ENCODE results near the gene KRT84.
A peak's percentile ranks its signal among the peaks of the same experiment; 100 is the strongest.
"Not testable (repeated sequence)": the region's sequence is repeated elsewhere in the genome, so short reads cannot be mapped to it uniquely, and the experiment has no call there.

KRT84 gene

DNA sequence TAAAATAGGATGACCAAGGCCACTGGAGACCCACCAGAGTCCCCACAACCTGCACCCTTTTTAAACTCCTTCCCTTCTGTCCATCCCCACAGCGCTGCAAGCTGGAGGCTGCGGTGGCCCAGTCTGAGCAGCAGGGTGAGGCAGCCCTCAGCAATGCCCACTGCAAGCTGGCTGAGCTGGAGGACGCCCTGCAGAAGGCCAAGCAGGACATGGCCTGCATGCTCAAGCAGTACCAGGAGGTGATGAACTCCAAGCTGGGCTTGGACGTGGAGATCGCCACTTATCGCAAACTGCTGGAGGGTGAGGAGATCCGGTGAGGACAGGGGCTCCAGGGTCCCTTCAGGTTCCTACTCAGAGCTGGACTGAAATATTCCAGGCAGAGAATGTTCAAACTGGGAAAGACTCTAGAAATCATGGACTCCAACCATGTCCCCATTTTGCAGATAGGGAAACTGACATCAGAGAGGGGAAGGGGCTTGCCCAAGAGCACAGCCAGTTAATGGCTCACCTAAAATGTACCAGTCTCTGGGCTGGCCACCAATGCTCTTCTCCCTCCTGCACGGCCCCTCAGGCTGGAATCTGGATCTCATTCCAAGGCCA is 35.3 kb downstream of the KRT84 start:
- no peak overlapping the region for H3K4me3 ChIP-seq
- no peak overlapping the region for H3K27ac ChIP-seq

DNA sequence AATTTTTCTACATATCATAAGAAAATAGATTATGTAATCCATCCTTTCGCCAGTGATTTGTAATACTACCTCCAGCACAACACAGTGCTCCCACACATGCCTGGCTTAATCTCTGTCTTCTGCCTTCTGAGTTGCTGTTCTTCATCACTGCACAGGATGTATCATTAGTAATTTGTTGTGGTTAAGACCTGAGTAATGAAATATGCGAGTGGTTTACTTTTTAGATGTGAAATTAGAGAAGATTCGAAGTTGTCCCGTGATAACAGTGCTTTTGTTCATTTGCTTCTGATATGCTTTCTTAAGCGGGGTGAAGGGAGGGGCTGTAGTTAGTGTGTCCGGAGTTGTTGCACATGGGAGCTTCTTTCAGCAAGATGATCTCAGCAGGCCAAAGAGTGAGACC is 36.3 kb downstream of the KRT84 start:
- H3K27ac ChIP-seq: no peak overlapping the region
- H3K4me3 ChIP-seq: no peak overlapping the region

- H3K4me3 ChIP-seq: no peak overlapping the region
- no peak overlapping the region for H3K27ac ChIP-seq
Observed at GRCh38 chr12:52347551-52348510, 37.6 kb downstream of the KRT84 start.

DNA sequence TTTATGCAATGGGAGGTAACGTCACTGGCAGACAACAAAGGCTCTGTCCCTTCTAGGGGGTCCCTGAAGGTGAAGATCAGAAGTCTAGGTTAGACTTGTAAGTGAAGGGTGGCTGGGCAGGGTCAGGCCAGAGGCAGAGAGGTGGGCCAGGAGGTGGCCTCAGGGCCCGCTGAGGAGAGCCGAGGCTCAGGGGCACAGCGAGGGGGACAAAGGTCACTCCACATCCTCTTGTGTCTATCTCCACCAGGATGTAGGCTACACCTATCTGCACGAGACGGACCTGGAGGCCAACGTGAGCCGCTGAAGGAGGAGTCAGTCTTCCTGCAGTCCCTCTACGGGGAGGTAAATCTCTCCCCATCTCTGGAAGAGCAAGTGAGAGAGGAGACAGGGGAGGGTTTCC is 38.4 kb downstream of the KRT84 start:
- no peak overlapping the region for H3K4me3 ChIP-seq
- peak overlapping the region in 2 of 21 experiments; percentile 29 to 38 for H3K27ac ChIP-seq

- Histone ChIP-seq H3K27ac (peak overlapping the region in 2 of 21 experiments; percentile 29 to 38), H3K4me3 (no peak overlapping the region)
Observed at GRCh38 chr12:52346593-52346992, 38.9 kb downstream of the KRT84 start.

DNA sequence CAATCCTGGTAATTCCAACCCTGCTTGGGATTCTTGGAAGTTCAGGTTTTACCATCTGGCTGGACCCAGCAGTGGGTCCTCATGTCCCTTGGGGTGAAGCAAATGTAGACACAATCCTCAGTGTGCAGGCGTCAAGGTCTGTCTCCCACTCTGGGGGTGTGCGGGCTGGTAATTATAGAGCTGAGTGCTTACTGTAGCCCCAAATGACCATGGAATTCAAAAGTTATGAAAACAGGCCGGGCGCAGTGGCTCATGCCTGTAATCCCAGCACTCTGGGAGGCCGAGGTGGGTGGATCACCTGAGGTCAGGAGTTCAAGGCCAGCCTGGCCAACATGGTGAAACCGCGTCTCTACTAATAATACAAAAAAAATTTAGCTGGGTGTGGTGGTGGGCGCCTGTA is 40.4 kb downstream of the KRT84 start:
- H3K27ac ChIP-seq, H3K4me3 ChIP-seq: not testable (repeated sequence)

- no peak overlapping the region for H3K4me3 ChIP-seq
- no peak overlapping the region for H3K27ac ChIP-seq
Observed at GRCh38 chr12:52344111-52344510, 41.3 kb downstream of the KRT84 start.

DNA sequence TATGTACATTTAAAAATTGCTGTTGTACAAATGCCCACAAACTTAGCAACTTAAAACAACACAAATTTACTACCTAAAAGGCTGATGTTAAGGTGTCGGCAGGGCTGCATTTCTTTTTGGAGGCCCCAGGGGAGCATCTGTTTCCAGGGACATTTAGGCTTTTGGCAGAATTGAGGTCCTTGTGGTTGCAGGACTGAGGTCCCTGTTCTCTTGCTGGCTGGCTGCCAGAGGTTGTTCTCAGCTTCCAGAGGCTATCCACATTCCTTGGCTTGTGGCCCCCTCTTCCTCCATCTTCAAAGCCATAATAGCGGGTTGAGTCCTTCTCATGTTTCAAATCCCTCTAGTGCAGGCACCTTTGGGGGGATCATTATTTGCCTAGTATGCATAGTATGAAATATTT is 41.9 kb downstream of the KRT84 start:
- H3K4me3 ChIP-seq: no peak overlapping the region
- H3K27ac ChIP-seq: no peak overlapping the region

DNA sequence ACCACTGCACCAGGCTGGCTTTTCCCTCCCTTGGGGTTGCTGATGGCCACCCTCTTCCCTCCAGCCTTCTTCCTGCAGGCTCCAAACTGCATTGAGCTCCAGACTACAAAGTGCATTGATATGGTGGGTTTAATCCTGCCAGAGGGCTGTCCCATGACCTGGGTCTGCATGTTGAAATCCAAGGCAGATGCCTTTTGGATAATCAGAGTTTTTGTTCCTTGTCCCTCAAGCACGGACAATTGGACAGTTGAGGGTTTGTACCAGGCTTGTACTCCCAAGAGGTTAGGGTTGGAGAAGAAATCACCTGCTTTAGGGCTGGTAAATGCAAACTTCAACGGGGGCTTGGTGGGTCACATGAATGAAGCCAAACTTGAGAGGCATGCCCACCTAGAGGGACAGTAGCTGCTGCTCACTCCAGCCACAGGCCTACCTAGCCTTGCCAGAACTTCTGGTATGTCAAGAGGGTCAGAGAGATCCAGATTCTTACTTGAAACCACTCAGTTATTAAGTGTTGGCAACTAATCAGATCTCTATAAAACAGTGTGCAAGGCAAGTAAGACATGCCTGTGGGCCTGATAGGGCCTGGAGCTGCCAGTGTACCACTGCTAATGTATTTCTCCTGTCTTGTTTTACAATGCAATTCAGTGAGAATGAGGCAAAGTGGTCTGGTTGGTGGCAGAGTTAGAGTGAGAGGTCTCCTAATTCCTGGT is 42.5 kb downstream of the KRT84 start:
- Histone ChIP-seq H3K27ac (no peak overlapping the region), H3K4me3 (no peak overlapping the region)

DNA sequence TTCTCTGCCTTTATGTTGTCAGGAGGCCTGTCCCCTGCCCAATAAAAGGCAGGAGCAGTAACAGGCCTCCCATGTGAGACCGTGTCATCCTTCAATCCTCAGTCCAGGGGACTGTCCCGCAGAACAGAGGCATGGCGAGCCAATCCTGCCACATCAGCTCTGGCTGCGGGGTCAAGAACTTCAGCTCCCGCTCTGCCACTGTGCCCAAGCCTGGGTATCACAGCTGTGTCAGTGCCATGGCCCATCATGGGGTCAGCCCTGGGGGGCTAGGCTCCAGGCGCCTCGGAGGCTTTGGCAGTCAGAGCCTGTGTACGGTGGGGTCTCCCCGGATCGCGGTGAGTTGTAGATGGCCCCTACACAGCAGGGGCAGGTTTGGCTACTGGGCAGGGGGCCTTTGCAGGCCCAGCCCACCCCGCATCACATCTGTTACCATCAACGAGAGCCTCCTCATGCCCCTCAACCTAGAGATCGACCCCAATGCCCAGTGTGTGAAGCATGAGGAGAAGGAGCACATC is 44.3 kb downstream of the KRT84 start:
- Histone ChIP-seq H3K27ac (no peak overlapping the region), H3K4me3 (no peak overlapping the region)

- H3K27ac ChIP-seq: peak overlapping the region in 1 of 21 experiments; percentile 44
- no peak overlapping the region for H3K4me3 ChIP-seq
Observed at GRCh38 chr12:52338241-52338960, 47.1 kb downstream of the KRT84 start.

DNA sequence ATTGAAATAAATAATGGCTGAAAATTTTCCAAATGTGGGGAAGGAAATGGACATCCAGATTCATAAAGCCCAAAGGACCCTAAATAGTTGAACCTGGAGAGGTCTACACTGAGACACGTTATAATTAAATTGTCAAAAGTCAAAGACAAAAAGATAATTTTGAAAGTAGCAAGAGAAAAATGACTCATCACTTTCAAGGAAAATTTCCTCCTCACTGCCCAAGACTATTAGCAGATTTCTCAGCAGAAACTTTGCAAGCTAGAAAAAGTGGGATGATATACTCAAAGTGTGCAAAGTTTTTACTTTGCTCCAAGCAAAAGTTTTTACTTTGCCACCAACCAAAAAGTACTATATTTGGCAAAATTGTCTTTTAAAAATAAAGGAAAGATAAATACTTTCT is 48.4 kb downstream of the KRT84 start:
- Histone ChIP-seq H3K27ac (no peak overlapping the region), H3K4me3 (no peak overlapping the region)

GRCh38 chr12:52336641-52337040 is 48.8 kb downstream of the KRT84 start:
- no peak overlapping the region for H3K4me3 ChIP-seq
- H3K27ac ChIP-seq: no peak overlapping the region

GRCh38 chr12:52335598-52336262 is 49.7 kb downstream of the KRT84 start:
- H3K27ac ChIP-seq: no peak overlapping the region
- no peak overlapping the region for H3K4me3 ChIP-seq

DNA sequence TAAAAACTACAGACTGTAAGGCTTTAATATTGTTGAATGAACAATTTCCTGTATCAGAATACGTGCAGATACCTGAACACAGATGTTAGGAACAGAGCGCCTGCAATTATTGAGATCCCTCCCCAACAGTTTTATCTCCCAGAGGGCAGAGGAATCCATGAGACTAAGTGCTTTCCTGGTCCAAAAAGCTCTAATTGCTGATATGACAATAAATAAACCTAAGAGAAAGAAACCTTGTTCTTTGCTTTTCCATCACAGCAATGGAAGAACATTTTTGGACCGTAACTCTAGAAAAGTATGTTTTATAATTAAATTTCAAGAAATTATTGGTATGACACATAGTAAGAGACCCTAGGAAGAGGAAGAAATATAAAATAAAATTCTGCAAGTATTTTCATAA is 51.3 kb downstream of the KRT84 start:
- Histone ChIP-seq H3K27ac (no peak overlapping the region), H3K4me3 (no peak overlapping the region)

DNA sequence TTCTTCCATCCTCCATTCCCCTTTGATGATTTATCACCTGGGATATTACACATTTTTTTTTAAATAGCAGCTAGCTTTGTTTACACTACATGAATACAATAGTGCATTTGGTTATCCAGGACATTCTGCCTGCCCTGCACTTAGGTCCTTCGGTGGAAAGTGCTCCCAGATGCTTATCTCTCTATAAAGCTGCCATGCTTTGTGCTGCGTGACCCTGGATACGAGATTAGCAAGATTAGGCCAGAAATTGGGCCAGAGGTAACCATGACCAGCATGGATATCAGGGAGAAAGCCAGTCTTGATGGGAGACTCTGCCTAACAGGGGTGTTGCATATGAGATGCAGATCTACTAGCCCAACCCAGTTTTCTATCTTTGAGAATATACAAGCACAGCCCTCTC is 52.1 kb downstream of the KRT84 start:
- Histone ChIP-seq H3K27ac (no peak overlapping the region), H3K4me3 (no peak overlapping the region)

- no peak overlapping the region for H3K27ac ChIP-seq
- H3K4me3 ChIP-seq: no peak overlapping the region
Observed at GRCh38 chr12:52332381-52332780, 53.1 kb downstream of the KRT84 start.

GRCh38 chr12:52331833-52332232 is 53.6 kb downstream of the KRT84 start:
- H3K27ac ChIP-seq: no peak overlapping the region
- H3K4me3 ChIP-seq: no peak overlapping the region

DNA sequence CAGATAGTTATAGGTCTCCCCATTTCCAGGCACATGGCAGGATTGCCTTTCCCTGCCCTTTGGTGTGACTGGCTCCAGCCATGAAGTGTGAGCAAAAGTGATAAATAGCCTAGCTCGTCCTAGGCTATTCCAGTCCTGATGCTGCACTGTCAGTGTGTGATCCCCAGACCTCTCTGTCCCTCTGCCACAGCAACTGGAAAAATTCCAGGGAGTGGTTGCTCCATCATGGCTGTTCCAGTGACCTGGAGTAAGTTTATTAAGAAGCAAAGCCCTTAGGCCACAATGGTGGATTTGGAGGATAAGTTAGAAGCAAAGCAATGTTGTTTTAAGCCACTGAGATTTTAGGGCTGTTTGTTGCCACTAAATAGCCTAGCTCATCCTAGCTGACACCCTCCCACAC is 54.4 kb downstream of the KRT84 start:
- no peak overlapping the region for H3K4me3 ChIP-seq
- H3K27ac ChIP-seq: no peak overlapping the region
